ENCODE results near the gene GEMIN7. TPM values are rescaled to one million over a fixed set of nuclear protein-coding genes. Genes with fewer than 3 reads are reported as not detected.

The GEMIN7 gene
- total RNA-seq, 1 experiment from 2014 or later = 46.0 TPM

- Mint-ChIP-seq H3K36me3 (ENCODE audit: insufficient read depth in 1 of 3, low read depth in 3 of 3) (peaks cover 10 to 27% (median 25%) of the 10 kb centered on the region in 3 experiments; a peak in 6 of 7 replicates), H3K9me3 (no peaks in the 10 kb centered on the region), H3K4me3 (no peak overlapping the region), H3K27ac (peak overlapping the region in 1 of 3 experiments; percentile 44; a peak in 3 of 7 replicates), H3K27me3 (ENCODE audit: low read depth) (no peaks in the 10 kb centered on the region), H3K4me1 (peaks cover 23 to 24% of the 10 kb centered on the region in 2 experiments)
- Histone ChIP-seq H3K23ac (ENCODE audit: insufficient read length, low read depth, low read length) (no peak overlapping the region), H2BK20ac (ENCODE audit: low read depth, low read length, poor library complexity, severe bottlenecking) (no peak overlapping the region), H3K27me3 (ENCODE audit: insufficient read depth, low read length) (no peaks in the 10 kb centered on the region), H4K91ac (ENCODE audit: insufficient read length, low read depth, low read length) (no peak overlapping the region), H3K27ac (ENCODE audit: insufficient read length, low read depth, low read length) (no peak overlapping the region), H4K20me1 (ENCODE audit: control insufficient read depth, insufficient read depth, insufficient read length) (no peaks in the 10 kb centered on the region), H3K4me1 (ENCODE audit: insufficient read depth, low read length) (no peaks in the 10 kb centered on the region), H3K4me2 (ENCODE audit: insufficient read depth, insufficient read length, low read length) (no peak overlapping the region), H3K14ac (ENCODE audit: insufficient read depth, low read length) (no peak overlapping the region), H3K18ac (ENCODE audit: insufficient read length, low read depth, low read length) (no peak overlapping the region), H2AFZ (ENCODE audit: low read length) (no peak overlapping the region), H3K56ac (ENCODE audit: insufficient read length, low read depth, low read length) (no peak overlapping the region), H3K23me2 (ENCODE audit: insufficient read length, low read depth, low read length, poor library complexity, severe bottlenecking) (no peaks in the 10 kb centered on the region), H2BK5ac (ENCODE audit: insufficient read length, low read length) (no peak overlapping the region), H4K5ac (ENCODE audit: insufficient read length, low read depth, low read length) (no peak overlapping the region), H3T11ph (ENCODE audit: low read length) (no peak overlapping the region), H2BK120ac (ENCODE audit: low read depth, low read length, poor library complexity, severe bottlenecking) (no peak overlapping the region), H3K9me3 (ENCODE audit: control insufficient read depth, low read depth, low read length) (no peaks in the 10 kb centered on the region), H4K8ac (replicated peaks; ENCODE audit: insufficient read length, low read depth, low read length) (no peak overlapping the region), H2BK15ac (ENCODE audit: low read depth, low read length) (no peak overlapping the region), H3K4ac (ENCODE audit: low read depth, low read length) (no peak overlapping the region), H3K9ac (ENCODE audit: extremely low read depth, insufficient read length, low read length) (no peak overlapping the region), H3K79me1 (ENCODE audit: insufficient read depth, low read depth, low read length, poor library complexity, severe bottlenecking) (no peaks in the 10 kb centered on the region), H2BK12ac (ENCODE audit: insufficient read length, low read depth, low read length) (no peak overlapping the region), H3K79me2 (ENCODE audit: insufficient read depth, low read length) (no peaks in the 10 kb centered on the region; the same call in 1 of the 2 replicates), H2AK5ac (ENCODE audit: insufficient read length, low read length) (no peak overlapping the region)
- TF ChIP-seq CTCF (conservative IDR thresholded peaks at IDR 0.05) = no peak
- no CpG with 5 or more reads among the region's 24 CpGs for WGBS (ENCODE audit: extremely low coverage, insufficient read length, low lambda C conversion rate)
- DNase-seq = no peak
Observed at GRCh38 chr19:45139286-45140143, 60.5 kb downstream of the GEMIN7 start.

Measured in H9 (cell line).